ENCODE data around the gene PTPRN2. TPM values are rescaled to one million over a fixed set of nuclear protein-coding genes. Genes with fewer than 3 reads are reported as not detected.

Gene PTPRN2
- total RNA-seq, 1 experiment from 2014 or later: 2.1 TPM

GRCh38 chr7:158055726-158056510, 531.7 kb downstream of the PTPRN2 start:
- Histone ChIP-seq H3K27ac (ENCODE audit: low read depth, low read length) (no peak overlapping the region), H3K27me3 (ENCODE audit: insufficient read depth, low read length) (no peaks in the 10 kb centered on the region), H3K9ac (ENCODE audit: low read length) (no peak overlapping the region), H3K36me3 (ENCODE audit: control insufficient read depth in 1 of 2, insufficient read depth in 2 of 2, low read length in 2 of 2) (no peaks in the 10 kb centered on the region), H4K20me1 (ENCODE audit: insufficient read depth) (no peaks in the 10 kb centered on the region), H3K4me1 (ENCODE audit: control insufficient read depth in 1 of 2, insufficient read depth in 2 of 2, low read length in 2 of 2) (no peaks in the 10 kb centered on the region), H3K9me3 (ENCODE audit: control insufficient read depth in 1 of 2, insufficient read depth in 1 of 2, low read depth in 1 of 2, low read length in 2 of 2) (peaks cover 0 to 4% of the 10 kb centered on the region in 2 experiments; a peak in 2 of 4 replicates), H3K79me2 (ENCODE audit: insufficient read depth, low read length) (no peaks in the 10 kb centered on the region), H3K9me2 (ENCODE audit: insufficient read depth) (no peaks in the 10 kb centered on the region), H3K4me2 (ENCODE audit: low read length) (no peak overlapping the region), H2AFZ (ENCODE audit: low read depth, low read length, poor library complexity, severe bottlenecking) (no peak overlapping the region), H3K4me3 (replicated peaks in 1 of 2; ENCODE audit: low read depth in 1 of 2, low read length in 2 of 2) (no peak overlapping the region)
- TF ChIP-seq POLR2AphosphoS5 (IDR thresholded peaks at IDR 0.05; ENCODE audit: low read depth, low read length) (no peak), EGR1 (IDR thresholded peaks at IDR 0.05; ENCODE audit: low read depth) (no peak), FOSL1 (IDR thresholded peaks at IDR 0.05; ENCODE audit: low read depth) (no peak), EZH2phosphoT487 (IDR thresholded peaks at IDR 0.05; ENCODE audit: borderline replicate concordance) (no peak), REST (IDR thresholded peaks at IDR 0.05; ENCODE audit: low read depth) (no peak), POLR2A (IDR thresholded peaks at IDR 0.05; ENCODE audit: borderline replicate concordance, extremely low read depth, insufficient read depth, insufficient read length) (no peak), SP1 (IDR thresholded peaks at IDR 0.05; ENCODE audit: low read depth) (no peak), RAD21 (IDR thresholded peaks at IDR 0.05; ENCODE audit: low read depth) (no peak), CEBPB (IDR thresholded peaks at IDR 0.05; ENCODE audit: low read depth) (no peak), MAX (IDR thresholded peaks at IDR 0.05) (no peak), ATF3 (IDR thresholded peaks at IDR 0.05) (no peak), EZH2 (IDR thresholded peaks at IDR 0.05) (no peak), ELF1 (IDR thresholded peaks at IDR 0.05; ENCODE audit: borderline replicate concordance, low read depth) (no peak), SRF (IDR thresholded peaks at IDR 0.05; ENCODE audit: low read depth) (no peak), TCF7L2 (IDR thresholded peaks at IDR 0.05; ENCODE audit: borderline replicate concordance, extremely low read depth, insufficient read depth, insufficient read length) (no peak), ZNF274 (IDR thresholded peaks at IDR 0.05; ENCODE audit: low read depth, low read length) (no peak)
- ATAC-seq (no peak), DNase-seq (ENCODE audit: low read depth, low spot score) (no peak)
- no TSS peak for BruUV-seq (replicated peaks)
- ChIA-PET RAD21 (ENCODE audit: low non-redundant PET in 1 of 2, low total read pairs in 2 of 2, uncharacterized antibody in 2 of 2, unreplicated experiment in 2 of 2) (no interaction called here), CTCF (no interaction called here), POLR2A (no interaction called here)
- intact Hi-C loops (cut with micrococcal nuclease): loop anchor here (1.0 to 2.0 kb wide), 2 partner anchors 173 to 298 kb away; no protein-coding TSS in a partner anchor
